Neural progenitor cell (in vitro differentiated cells): Measurements from ENCODE around the gene NOX5. TPM values are rescaled to one million over a fixed set of nuclear protein-coding genes. Genes with fewer than 3 reads are reported as not detected.

Experiments used
- DNase-seq: peaks from one replicate; pipeline ENCODE4 v3.0.0-alpha.2; 2016; ENCODE audit warnings: low spot score
- H2AFZ ChIP-seq: fragments of 200-600 bp; sonication (generic); replicated peaks from 2 replicates; pipeline ENCODE4 v1.6.1; 2016; ENCODE audit warnings: antibody characterized with exemption
- H3F3A ChIP-seq: fragments of 200-600 bp; sonication (generic); 2 replicates; pipeline ENCODE4 v1.6.1; 2016; ENCODE audit warnings: antibody characterized with exemption, low read depth
- H3K27ac ChIP-seq: fragments of 200-600 bp; sonication (generic); 2 replicates; pipeline ENCODE4 v1.5.1; 2016; ENCODE audit warnings: mild to moderate bottlenecking
- H3K27me3 ChIP-seq: fragments of 200-600 bp; sonication (generic); 2 replicates; pipeline ENCODE4 v1.6.1; 2016; ENCODE audit warnings: mild to moderate bottlenecking, moderate library complexity
- H3K36me3 ChIP-seq: fragments of 200-600 bp; sonication (generic); 2 replicates; pipeline ENCODE4 v1.5.1; 2016
- H3K4me1 ChIP-seq: fragments of 200-600 bp; sonication (generic); 2 replicates; pipeline ENCODE4 v1.6.1; 2016; ENCODE audit warnings: mixed run types
- H3K4me2 ChIP-seq: fragments of 200-600 bp; sonication (generic); 2 replicates; pipeline ENCODE4 v1.6.1; 2016
- H3K4me3 ChIP-seq: fragments of 200-600 bp; sonication (generic); 2 replicates; pipeline ENCODE4 v1.5.1; 2016
- H3K79me2 ChIP-seq: fragments of 200-600 bp; sonication (generic); 2 replicates; pipeline ENCODE4 v1.6.1; 2016; ENCODE audit warnings: low read depth
- H3K9ac ChIP-seq: fragments of 200-600 bp; sonication (generic); 2 replicates; pipeline ENCODE4 v1.6.1; 2016
- H3K9me3 ChIP-seq: fragments of 200-600 bp; sonication (generic); 2 replicates; pipeline ENCODE4 v1.5.1; 2016; ENCODE audit warnings: low read depth
- H4K20me1 ChIP-seq: fragments of 200-600 bp; sonication (generic); 2 replicates; pipeline ENCODE4 v1.6.1; 2016; ENCODE audit warnings: low read depth
- H3K27ac Mint-ChIP-seq: 3 replicates; pipeline ENCODE4 v1.8.0; 2021; ENCODE audit warnings: mixed read lengths
- H3K27me3 Mint-ChIP-seq: 2 replicates; pipeline ENCODE4 v1.8.0; 2022; ENCODE audit warnings: low read depth, mild to moderate bottlenecking, inconsistent platforms, moderate library complexity, mixed read lengths; ENCODE audit not compliant: insufficient read depth
- H3K36me3 Mint-ChIP-seq: 3 replicates; pipeline ENCODE4 v1.8.0; 2021; ENCODE audit warnings: mixed read lengths
- H3K4me1 Mint-ChIP-seq: 3 replicates; pipeline ENCODE4 v1.8.0; 2021; ENCODE audit warnings: mixed read lengths
- H3K4me3 Mint-ChIP-seq: 3 replicates; pipeline ENCODE4 v1.8.0; 2021; ENCODE audit warnings: mild to moderate bottlenecking, moderate library complexity, mixed read lengths
- H3K9me3 Mint-ChIP-seq: 3 replicates; pipeline ENCODE4 v1.8.0; 2020; ENCODE audit warnings: mixed read lengths
- EZH2 ChIP-seq: fragments of 200-600 bp; sonication (generic); IDR thresholded peaks from 2 replicates; pipeline ENCODE4 v1.6.1; 2017; ENCODE audit warnings: antibody characterized with exemption, mild to moderate bottlenecking, moderate library complexity
- EZH2phosphoT487 ChIP-seq: fragments of 200-600 bp; sonication (generic); IDR thresholded peaks from 2 replicates; pipeline ENCODE4 v1.6.1; 2017; ENCODE audit warnings: antibody characterized with exemption
- total RNA-seq: library from RNA; depleted of rRNA; stranded (reverse); fragments of >200 nt; gene quantifications from 2 replicates; pipeline ENCODE4 v1.2.3, GENCODE V29; 2015; ENCODE audit warnings: low replicate concordance
- TF ChIP-seq, protein P1 (sequence below): fragments of 200-600 bp; sonication (generic); IDR thresholded peaks from 2 replicates; pipeline ENCODE4 v1.5.1; 2017; ENCODE audit warnings: antibody characterized with exemption, mild to moderate bottlenecking

NOX5 gene
- total RNA-seq, 1 donor from 2014 or later, result not detected

DNA sequence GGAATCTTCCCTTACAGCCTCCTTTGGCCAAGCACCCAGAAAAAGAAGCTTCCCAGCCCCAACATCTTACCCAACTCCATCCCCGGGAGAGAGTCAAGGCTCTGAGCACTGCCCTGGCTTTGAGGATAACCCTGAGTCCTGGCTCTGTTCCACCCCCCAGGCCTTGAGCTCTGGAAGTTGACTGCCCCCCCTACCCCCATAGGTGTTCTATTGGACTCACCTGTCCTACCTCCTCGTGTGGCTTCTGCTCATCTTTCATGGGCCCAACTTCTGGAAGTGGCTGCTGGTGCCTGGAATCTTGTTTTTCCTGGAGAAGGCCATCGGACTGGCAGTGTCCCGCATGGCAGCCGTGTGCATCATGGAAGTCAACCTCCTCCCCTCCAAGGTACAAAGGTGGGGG lies 22.3 kb downstream of the NOX5 start:
- peaks cover 10% of the 10 kb centered on the region for H3K4me1 Mint-ChIP-seq
- Histone ChIP-seq H3K4me3 (no peak overlapping the region), H3K9me3 (no peaks in the 10 kb centered on the region), H2AFZ (no peak overlapping the region), H3K27me3 (peaks cover 9% of the 10 kb centered on the region), H3K4me2 (no peak overlapping the region), H3F3A (peaks cover 2% of the 10 kb centered on the region), H3K4me1 (no peaks in the 10 kb centered on the region), H4K20me1 (no peaks in the 10 kb centered on the region), H3K9ac (no peak overlapping the region), H3K79me2 (no peaks in the 10 kb centered on the region), H3K36me3 (no peaks in the 10 kb centered on the region), H3K27ac (no peak overlapping the region)
- DNase-seq, result no peak
- peaks cover 8% of the 10 kb centered on the region for H3K27me3 Mint-ChIP-seq
- H3K36me3 Mint-ChIP-seq, result no peaks in the 10 kb centered on the region
- no peak overlapping the region for H3K27ac Mint-ChIP-seq
- no peak for TF ChIP-seq EZH2
- TF ChIP-seq, protein P1, sequence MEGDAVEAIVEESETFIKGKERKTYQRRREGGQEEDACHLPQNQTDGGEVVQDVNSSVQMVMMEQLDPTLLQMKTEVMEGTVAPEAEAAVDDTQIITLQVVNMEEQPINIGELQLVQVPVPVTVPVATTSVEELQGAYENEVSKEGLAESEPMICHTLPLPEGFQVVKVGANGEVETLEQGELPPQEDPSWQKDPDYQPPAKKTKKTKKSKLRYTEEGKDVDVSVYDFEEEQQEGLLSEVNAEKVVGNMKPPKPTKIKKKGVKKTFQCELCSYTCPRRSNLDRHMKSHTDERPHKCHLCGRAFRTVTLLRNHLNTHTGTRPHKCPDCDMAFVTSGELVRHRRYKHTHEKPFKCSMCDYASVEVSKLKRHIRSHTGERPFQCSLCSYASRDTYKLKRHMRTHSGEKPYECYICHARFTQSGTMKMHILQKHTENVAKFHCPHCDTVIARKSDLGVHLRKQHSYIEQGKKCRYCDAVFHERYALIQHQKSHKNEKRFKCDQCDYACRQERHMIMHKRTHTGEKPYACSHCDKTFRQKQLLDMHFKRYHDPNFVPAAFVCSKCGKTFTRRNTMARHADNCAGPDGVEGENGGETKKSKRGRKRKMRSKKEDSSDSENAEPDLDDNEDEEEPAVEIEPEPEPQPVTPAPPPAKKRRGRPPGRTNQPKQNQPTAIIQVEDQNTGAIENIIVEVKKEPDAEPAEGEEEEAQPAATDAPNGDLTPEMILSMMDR, result no peak
- no peak for TF ChIP-seq EZH2phosphoT487
- H3K9me3 Mint-ChIP-seq, result no peaks in the 10 kb centered on the region
- H3K4me3 Mint-ChIP-seq, result no peak overlapping the region

DNA sequence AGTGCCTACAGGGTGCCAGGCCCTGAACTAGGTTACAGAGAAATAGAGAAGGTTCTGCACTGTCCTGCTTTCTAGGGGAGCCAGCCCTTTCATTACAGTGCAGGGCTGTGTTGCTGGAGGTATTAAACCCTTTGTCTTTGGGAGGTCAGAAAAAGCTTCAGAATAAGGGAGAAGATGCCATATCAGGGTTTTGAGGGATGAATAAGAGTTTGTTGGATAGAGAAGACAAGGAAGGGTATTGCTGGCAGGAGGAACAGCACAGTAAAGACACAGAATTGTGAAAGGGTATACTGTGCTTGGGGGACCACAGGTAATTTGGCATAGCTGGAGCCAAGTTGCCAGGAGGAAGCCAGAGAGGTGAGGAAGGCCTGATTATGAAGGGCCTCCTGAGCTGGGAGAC lies 23.0 kb downstream of the NOX5 start:
- Histone ChIP-seq H3K27me3 (peaks cover 3% of the 10 kb centered on the region), H3K4me3 (no peak overlapping the region)
- no peaks in the 10 kb centered on the region for H3K9me3 Mint-ChIP-seq

DNA sequence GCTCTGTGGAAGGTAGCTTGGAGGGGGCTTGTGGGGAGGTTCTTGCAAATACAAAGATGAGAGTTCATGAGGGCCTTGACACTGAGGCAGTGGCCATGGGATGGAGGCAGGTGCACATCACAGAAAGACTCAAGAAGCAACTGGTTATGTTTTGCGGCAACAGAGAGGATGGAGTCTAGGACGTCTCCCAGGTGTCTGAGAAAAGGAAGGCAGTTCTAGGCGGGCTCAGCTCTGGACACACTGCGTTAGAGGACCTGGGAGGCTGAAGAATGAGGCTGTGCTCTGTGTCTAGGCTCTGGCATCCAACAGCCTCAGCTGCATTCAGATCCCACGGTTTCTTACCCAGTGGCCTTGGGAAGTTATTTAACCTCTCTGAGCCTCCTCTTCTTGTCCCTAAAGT lies 23.5 kb downstream of the NOX5 start:
- Histone ChIP-seq H3K4me2 (no peak overlapping the region), H4K20me1 (no peaks in the 10 kb centered on the region), H3K9me3 (no peaks in the 10 kb centered on the region), H3K79me2 (no peaks in the 10 kb centered on the region), H2AFZ (no peak overlapping the region), H3K4me3 (no peak overlapping the region), H3K4me1 (no peaks in the 10 kb centered on the region), H3K27ac (no peak overlapping the region), H3K36me3 (no peaks in the 10 kb centered on the region), H3K27me3 (no peaks in the 10 kb centered on the region), H3F3A (peaks cover 2% of the 10 kb centered on the region), H3K9ac (no peak overlapping the region)
- no peak for TF ChIP-seq EZH2
- TF ChIP-seq, protein P1, result no peak
- TF ChIP-seq EZH2phosphoT487, result no peak
- Mint-ChIP-seq H3K4me1 (peaks cover 4% of the 10 kb centered on the region), H3K36me3 (no peaks in the 10 kb centered on the region), H3K27ac (no peak overlapping the region), H3K4me3 (no peak overlapping the region), H3K9me3 (no peaks in the 10 kb centered on the region), H3K27me3 (peaks cover 8% of the 10 kb centered on the region)
- no peak for DNase-seq

More for the DNA sequence above, 23.0 kb downstream of the NOX5 start:
- no peak overlapping the region for H3K27ac Mint-ChIP-seq
- Histone ChIP-seq H4K20me1 (no peaks in the 10 kb centered on the region), H3K4me2 (no peak overlapping the region), H2AFZ (no peak overlapping the region), H3K79me2 (no peaks in the 10 kb centered on the region), H3F3A (peaks cover 2% of the 10 kb centered on the region), H3K27ac (no peak overlapping the region), H3K4me1 (no peaks in the 10 kb centered on the region), H3K36me3 (no peaks in the 10 kb centered on the region), H3K9ac (no peak overlapping the region), H3K9me3 (no peaks in the 10 kb centered on the region)
- no peak overlapping the region for H3K4me3 Mint-ChIP-seq
- no peaks in the 10 kb centered on the region for H3K36me3 Mint-ChIP-seq
- peaks cover 8% of the 10 kb centered on the region for H3K27me3 Mint-ChIP-seq
- TF ChIP-seq EZH2, result no peak
- TF ChIP-seq, protein P1, result no peak
- no peak for TF ChIP-seq EZH2phosphoT487
- DNase-seq, result no peak
- peaks cover 6% of the 10 kb centered on the region for H3K4me1 Mint-ChIP-seq
